SK-N-MC (cell line): ENCODE measurements around the gene IFI35.
"Not testable (repeated sequence)": the region's sequence is repeated elsewhere in the genome, so short reads cannot be mapped to it uniquely, and the experiment has no call there.

Source experiments
- EZH2 ChIP-seq: fragments of 200-600 bp; sonication (generic); IDR thresholded peaks from one replicate; pipeline ENCODE4 v1.6.1; 2017; ENCODE audit warnings: antibody characterized with exemption
- FOXP2 ChIP-seq: optimal IDR thresholded peaks from 2 replicates; pipeline ENCODE3; 2011; ENCODE audit warnings: mild to moderate bottlenecking, moderate library complexity; ENCODE audit not compliant: insufficient read depth; ENCODE audit errors: extremely low read length, control extremely low read depth
- POLR2AphosphoS5 ChIP-seq: IDR thresholded peaks from 2 replicates; pipeline ENCODE4 v1.6.1; 2012; ENCODE audit warnings: mild to moderate bottlenecking, low read depth, low read length, borderline replicate concordance

DNA sequence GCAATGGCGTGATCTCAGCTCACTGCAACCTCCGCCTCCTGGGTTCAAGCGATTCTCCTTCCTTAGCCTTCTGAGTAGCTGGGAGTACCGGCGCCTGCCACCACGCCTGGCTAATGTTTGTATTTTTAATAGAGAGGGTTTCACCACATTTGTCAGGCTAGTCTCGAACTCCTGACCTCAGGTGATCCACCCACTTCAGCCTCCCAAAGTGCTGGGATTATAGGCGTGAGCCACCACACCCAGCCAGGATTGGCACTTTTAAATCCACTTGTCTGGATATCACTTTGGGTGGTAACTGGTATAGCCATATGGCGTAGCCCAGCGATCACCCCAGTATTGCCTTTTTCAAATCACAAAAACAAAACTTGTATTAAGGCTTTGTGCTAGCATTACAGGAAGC, 12.7 kb upstream of the IFI35 start:
- not testable (repeated sequence) for TF ChIP-seq POLR2AphosphoS5, EZH2, FOXP2
